IPS-15b (cell line): ENCODE data around the gene STAT5B.
"Not testable (repeated sequence)": the region's sequence is repeated elsewhere in the genome, so short reads cannot be mapped to it uniquely, and the experiment has no call there.

ENCODE experiments used
- H3K27me3 ChIP-seq: one replicate; pipeline ENCODE4 v1.6.1; 2013; ENCODE audit warnings: low read length; ENCODE audit not compliant: control insufficient read depth, insufficient read depth
- H3K36me3 ChIP-seq: one replicate; pipeline ENCODE4 v1.6.1; 2013; ENCODE audit warnings: low read length; ENCODE audit not compliant: control insufficient read depth, insufficient read depth
- H3K4me1 ChIP-seq: one replicate; pipeline ENCODE4 v1.6.1; 2013; ENCODE audit warnings: mild to moderate bottlenecking, low read length; ENCODE audit not compliant: control insufficient read depth, insufficient read depth
- H3K4me3 ChIP-seq: one replicate; pipeline ENCODE4 v1.5.1; 2013; ENCODE audit warnings: low read depth, low read length
- H3K9ac ChIP-seq: one replicate; pipeline ENCODE4 v1.6.1; 2013; ENCODE audit warnings: low read depth, mild to moderate bottlenecking, low read length
- H3K9me3 ChIP-seq: one replicate; pipeline ENCODE4 v1.6.1; 2013; ENCODE audit warnings: mild to moderate bottlenecking, low read length; ENCODE audit not compliant: control insufficient read depth, insufficient read depth

The STAT5B gene

DNA sequence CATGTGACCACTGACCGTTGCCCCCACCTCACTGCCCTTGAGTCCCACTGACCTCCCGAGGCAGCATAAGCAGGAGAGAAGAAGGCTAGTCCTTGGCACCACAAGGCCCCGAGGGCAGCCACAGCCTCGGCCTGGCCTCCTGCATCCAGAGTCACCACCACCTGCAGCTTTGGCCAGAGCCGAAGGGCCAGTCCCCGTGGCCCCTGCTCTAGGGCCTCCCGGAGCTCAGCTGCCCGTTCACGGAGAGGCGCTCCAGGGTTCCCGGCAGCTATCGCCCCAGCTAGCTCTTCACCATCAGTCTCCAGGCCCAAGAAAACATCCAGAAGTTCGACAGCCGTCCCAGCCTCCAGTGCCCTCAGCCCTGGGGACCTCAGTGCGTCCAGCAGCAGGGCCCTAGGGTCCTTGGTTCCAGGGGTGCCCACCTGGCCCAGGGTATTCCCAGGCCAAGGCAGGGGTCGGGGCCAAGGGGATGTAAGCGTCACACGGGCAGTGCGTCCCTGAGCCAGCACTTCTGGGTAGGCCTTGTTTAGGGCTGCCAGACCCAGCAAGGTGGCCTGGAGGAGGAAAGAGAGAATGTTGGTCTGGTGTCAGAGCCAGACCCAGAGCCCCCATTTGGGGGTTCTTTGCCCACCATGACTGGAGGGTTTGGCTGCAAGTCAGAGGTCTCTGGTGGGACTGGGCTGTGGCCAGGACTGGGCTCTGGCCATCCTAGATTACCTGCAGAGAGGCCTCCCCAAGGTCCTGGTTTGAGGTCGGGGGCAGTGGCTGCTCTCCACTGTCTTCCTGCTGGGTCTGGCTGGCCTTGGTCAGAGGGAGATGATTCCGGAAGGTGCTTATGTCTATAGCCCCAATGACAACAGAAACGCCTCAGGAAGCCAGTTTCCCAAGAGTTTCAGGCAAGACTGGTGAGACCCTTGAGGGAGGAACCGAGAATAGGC is 83.7 kb downstream of the STAT5B start:
- Histone ChIP-seq H3K9ac (no peak overlapping the region), H3K27me3 (no peaks in the 10 kb centered on the region), H3K4me1 (no peaks in the 10 kb centered on the region), H3K9me3 (no peaks in the 10 kb centered on the region), H3K4me3 (no peak overlapping the region), H3K36me3 (no peaks in the 10 kb centered on the region)

DNA sequence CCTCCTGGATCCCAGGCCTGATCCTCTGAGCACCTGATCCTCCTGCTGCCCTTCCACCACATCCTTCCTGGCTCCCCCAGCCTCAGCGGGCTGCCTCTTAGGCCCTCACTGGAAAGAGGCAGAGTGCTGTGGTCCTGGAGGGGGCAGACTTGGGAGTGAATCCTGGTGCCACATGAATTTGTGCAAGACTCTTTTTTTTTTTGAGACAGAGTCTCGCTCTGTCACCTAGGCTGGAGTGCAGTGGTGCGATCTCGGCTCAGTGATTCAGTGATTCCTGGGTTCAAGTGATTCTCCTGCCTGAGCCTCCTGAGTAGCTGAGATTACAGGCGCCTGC is 84.9 kb downstream of the STAT5B start:
- no peak overlapping the region for H3K9ac ChIP-seq

DNA sequence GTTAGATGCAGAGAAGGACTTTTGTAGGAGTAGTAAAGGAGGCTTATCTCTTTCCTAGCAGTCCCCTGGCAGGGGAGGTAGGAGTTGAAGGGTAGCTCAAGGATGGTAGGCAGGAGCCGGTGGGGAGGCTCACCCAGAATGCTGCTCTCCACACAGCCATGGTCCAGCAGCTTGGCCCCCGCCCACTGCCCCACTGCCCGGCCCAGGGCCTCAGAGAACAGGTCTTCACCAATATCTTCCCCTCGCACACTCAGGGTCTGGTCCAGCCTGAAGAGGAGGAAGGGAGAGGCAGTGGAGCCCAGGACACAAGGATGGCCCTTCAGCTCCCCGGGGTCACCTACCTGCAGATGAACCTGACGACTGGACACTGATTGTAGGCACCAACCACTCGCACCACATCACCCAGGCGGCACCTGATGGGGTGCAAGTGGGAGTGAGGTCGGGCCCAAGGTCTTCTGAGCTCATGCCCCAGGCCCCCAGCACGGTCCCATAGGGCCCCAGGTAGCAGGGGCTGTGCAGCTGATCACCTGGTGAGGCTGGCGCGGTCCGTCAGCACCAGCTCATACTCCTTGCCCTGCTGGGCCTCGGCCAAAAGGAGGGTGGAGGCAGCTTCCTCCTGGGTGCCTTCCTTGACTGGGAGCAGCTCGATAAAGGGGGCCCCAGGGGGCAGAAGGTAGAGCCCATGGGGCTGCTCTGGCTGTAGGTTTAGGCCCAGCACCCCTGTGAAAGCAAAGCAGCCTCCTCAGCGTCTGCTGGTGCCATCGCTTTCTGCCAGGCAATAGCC is 85.5 kb downstream of the STAT5B start:
- Histone ChIP-seq H3K36me3 (no peaks in the 10 kb centered on the region), H3K9me3 (no peaks in the 10 kb centered on the region), H3K27me3 (no peaks in the 10 kb centered on the region), H3K4me3 (no peak overlapping the region), H3K4me1 (no peaks in the 10 kb centered on the region), H3K9ac (no peak overlapping the region)

More for the DNA sequence above, 84.9 kb downstream of the STAT5B start:
- Histone ChIP-seq H3K4me1 (no peaks in the 10 kb centered on the region), H3K27me3 (no peaks in the 10 kb centered on the region), H3K4me3 (no peak overlapping the region), H3K9me3 (no peaks in the 10 kb centered on the region), H3K36me3 (no peaks in the 10 kb centered on the region)

DNA sequence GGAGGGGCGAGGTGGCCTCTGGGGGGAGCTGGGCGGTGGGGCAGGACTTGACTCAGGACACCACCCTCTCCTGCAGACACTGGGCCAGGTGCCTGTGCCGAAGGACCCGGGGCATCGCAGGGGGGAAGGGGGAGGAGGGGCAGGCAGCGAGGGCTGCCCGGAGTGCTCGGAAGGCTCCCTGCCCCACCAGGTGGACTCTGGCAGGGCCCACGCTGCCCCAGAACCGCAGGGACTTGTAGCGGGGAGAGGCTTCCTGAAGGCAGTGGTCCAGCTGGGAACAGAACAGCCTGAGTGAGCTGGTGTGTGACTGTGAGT is 86.6 kb downstream of the STAT5B start:
- Histone ChIP-seq H3K27me3 (peaks cover 6% of the 10 kb centered on the region), H3K36me3 (no peaks in the 10 kb centered on the region), H3K9ac (no peak overlapping the region), H3K4me1 (peaks cover 5% of the 10 kb centered on the region), H3K9me3 (no peaks in the 10 kb centered on the region), H3K4me3 (no peak overlapping the region)

DNA sequence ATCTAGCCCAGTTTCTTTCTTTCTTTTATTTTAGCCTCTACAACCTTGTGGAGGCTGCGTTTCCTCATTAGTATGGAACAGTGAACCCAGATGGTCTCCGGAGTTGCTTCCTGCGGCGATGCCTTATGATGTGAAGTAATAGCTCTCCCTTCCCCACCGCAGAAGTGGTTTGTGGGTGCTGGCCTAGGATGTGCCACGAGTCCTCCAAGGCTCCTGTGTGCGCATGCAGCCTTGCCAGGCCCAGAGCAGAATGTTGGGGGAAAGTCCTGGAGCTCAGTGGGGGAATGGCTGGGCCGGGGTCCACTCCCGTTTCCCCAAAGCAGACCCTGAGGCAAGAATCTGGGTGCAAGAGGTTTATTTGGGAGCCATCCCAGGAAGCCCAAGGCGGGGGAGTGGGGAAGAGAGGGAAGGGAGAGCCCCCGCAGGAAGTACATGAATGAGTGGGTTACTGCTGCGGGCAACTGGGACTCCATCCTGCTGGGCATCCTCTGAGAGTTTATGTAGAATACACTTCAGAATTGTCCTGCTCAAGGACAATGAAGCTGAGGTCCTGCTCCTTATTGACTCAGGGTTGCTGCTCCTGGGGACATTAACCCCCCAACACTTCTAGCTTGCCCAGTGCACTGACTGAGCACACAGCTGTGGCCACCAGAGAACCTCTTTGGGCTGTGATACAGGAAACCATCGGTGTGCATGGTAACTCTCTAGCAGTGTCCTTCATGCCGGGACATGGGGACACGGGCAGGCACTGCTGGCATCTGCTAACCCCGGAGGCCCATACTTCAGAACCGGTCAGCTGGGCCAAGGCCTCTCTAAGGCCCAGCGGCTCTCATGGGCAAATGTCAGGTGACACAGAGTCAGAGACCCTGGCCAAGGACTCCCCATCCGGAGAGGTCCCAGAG is 87.2 kb downstream of the STAT5B start:
- peaks cover 9% of the 10 kb centered on the region for H3K27me3 ChIP-seq
- no peak overlapping the region for H3K4me3 ChIP-seq
- H3K9me3 ChIP-seq: no peaks in the 10 kb centered on the region
- H3K9ac ChIP-seq: no peak overlapping the region
- peaks cover 5% of the 10 kb centered on the region for H3K4me1 ChIP-seq
- no peaks in the 10 kb centered on the region for H3K36me3 ChIP-seq

DNA sequence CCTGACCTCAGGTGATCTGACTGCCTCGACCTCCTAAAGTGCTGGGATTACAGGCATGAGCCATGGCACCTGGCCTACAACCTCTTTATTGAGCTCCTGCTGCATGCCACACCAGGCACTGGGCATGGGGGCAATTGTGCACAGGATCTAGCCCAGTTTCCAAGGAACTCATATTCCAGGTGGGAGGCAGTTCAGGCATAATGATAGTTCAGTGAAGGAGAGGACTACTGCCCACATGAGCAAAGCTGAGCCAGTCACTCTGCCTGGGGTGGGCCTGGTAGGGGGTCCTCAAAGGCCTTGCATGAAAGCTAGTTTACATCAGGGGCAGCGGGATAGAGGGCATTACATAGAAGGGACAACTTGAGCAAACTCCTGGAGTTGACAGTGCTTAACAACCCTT is 88.4 kb downstream of the STAT5B start:
- H3K4me1 ChIP-seq: peaks cover 7% of the 10 kb centered on the region
- H3K9me3 ChIP-seq: no peaks in the 10 kb centered on the region
- no peaks in the 10 kb centered on the region for H3K36me3 ChIP-seq
- H3K9ac ChIP-seq: no peak overlapping the region
- no peak overlapping the region for H3K4me3 ChIP-seq
- peaks cover 21% of the 10 kb centered on the region for H3K27me3 ChIP-seq

DNA sequence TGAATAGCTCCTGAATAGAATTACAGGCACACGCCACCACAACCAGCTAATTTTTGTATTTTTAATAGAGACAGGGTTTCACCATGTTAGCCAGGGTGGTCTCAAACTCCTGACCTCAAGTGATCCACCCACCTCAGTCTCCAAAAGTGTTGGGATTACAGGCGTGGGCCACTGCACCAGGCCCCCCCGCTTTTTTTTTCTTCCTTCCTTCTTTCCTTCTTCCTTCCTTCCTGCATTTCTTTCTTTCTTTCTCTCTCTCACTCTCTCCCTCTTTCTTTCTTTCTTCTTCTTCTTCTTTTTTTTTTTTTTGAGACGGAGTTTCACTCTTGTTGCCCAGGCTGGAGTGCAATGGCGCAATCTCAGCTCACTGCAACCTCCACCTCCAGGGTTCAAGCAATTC is 90.0 kb downstream of the STAT5B start:
- H3K4me1 ChIP-seq, H3K36me3 ChIP-seq, H3K9me3 ChIP-seq, H3K9ac ChIP-seq, H3K4me3 ChIP-seq: not testable (repeated sequence)
- H3K27me3 ChIP-seq: peaks cover 37% of the 10 kb centered on the region

DNA sequence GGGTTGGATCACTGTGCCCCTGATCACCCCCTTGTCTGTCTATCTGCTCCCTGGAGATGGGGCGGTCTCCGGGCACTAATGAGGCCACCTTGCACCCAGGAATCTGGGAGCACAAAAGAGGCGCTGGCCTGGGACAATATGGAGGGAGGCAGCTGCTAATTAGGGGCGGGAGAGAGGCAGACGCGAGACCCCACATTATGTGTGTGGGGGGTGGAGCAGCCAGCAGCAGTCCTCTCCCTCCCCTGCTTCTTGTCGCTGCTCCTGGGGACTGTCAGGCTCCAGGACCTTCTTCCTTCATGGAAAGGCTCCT is 90.6 kb downstream of the STAT5B start:
- Histone ChIP-seq H3K4me3 (no peak overlapping the region), H3K4me1 (peaks cover 7% of the 10 kb centered on the region), H3K36me3 (no peaks in the 10 kb centered on the region), H3K27me3 (peaks cover 38% of the 10 kb centered on the region), H3K9ac (no peak overlapping the region), H3K9me3 (no peaks in the 10 kb centered on the region)

DNA sequence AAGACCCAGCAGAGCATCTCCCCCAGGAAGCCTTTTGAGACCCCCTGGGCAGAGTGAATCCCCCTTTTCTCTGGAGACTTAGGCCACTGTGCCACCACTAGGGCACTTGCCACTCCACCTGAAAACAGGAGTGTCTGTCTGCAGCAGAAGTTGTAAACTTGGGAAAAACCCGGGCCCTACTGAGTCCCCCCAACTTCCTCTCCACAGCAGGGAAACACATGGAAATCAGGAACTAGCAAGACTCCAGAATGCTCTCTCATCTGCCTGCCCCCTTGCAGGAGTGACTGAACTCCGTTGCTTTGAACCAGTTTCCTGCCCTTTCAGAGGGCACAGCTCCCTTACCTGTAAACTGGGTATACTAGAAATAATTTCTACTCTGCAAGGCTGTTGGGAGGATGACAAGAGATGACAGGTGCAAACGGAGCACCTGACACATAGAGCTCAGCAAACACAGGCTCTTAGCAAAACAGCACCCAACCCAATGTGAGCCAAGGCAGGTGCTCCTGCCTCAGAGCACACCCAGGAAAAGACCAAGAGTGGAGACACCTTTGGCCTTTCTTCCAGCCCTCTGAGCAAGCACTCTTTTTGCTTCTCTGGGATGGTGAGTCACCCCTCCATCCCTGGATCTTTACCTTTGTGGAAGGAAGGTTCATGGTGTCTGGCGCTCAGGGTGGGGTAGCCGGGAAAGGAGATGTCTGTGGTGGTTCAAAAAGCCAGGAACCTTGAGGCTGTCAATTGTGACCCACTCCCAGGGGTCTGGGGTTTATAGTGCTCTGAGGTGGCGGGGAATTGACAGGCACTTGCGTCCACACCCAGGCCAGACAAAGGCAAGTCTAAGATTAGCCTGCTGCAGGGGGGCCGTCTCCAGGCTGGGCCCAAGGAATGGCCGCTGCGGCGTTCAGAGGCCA is 91.2 kb downstream of the STAT5B start, which contains the start of gene HCRT:
Gene HCRT, minus strand, starts transcription at position 740 of the 908 bp plus-strand sequence. Its CDS starts 87 bp downstream, at position 653.
- Histone ChIP-seq H3K27me3 (peaks cover 42% of the 10 kb centered on the region), H3K9ac (no peak within 1 kb of the TSS), H3K36me3 (no peaks in the 10 kb centered on the region), H3K9me3 (no peaks in the 10 kb centered on the region), H3K4me3 (peak within 1 kb of the TSS; percentile 74), H3K4me1 (peaks cover 7% of the 10 kb centered on the region)

DNA sequence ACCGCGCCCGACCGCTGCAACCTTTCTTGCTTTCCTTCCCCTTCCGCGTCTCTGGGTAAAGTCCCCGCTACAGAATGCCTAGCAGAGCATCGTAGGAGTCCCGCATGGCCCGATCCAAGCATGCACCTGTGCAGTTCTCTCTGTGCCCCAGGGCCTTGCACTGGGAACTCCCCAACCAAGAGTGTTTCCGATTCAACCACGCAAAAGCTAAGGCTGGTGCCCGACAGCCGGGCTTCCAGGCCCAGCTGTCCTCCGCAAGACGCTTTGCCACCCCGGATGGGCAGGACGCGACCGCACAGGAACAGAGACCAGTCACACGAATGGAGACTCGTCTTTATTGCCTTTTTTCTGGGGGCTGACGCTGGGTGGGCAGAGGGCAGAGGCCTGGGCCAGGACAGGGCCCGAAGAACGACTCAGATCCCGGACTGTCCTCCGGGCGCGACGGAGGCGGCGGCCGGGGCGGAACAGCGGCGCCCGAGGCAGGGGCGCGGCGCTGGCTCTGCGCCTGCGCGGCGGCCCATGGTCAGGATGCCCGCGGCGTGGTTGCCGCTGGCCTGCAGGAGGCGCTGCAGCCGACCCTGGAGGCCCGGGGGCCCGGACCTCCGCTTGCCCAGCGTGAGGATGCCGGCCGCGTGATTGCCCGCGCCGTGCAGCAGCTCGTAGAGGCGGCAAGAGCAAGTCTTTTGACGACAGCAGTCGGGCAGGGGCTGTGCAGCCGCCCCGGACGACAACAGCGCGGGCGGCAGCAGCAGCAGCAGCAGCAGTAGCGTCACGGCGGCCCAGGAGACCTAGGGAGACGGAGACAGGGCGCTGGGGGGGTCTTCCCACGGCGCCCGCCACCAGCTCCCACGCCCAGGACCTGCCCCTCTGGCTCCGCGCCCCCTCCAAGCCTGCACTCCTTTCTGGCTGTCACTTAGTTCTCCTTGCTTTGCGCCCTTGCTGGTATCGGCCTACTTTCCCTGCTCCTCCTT is 92.2 kb downstream of the STAT5B start:
- Histone ChIP-seq H3K9me3 (no peaks in the 10 kb centered on the region), H3K9ac (peak overlapping the region; percentile 32), H3K27me3 (peaks cover 46% of the 10 kb centered on the region), H3K36me3 (no peaks in the 10 kb centered on the region), H3K4me3 (peak overlapping the region; percentile 74), H3K4me1 (peaks cover 7% of the 10 kb centered on the region)
